Activated CD8-positive, alpha-beta T cell treated with anti-CD3 and anti-CD28 coated beads for 36 hours (primary cell): ENCODE results near the gene TRIO. TPM values are rescaled to one million over a fixed set of nuclear protein-coding genes. Genes with fewer than 3 reads are reported as not detected.
A peak's percentile ranks its signal among the peaks of the same experiment; 100 is the strongest.

Source experiments
- ATAC-seq: fragments of 200-7000 bp; cut with Tn5 transposase; one replicate; pipeline ENCODE4 v1.10.0; 2021; ENCODE audit warnings: mild to moderate bottlenecking, moderate library complexity
- CTCF ChIA-PET: fragments of 350-600 bp; sonication (Branson Sonifier 250); formaldehyde crosslinking; loops from one replicate; lab custom pipeline; 2021; ENCODE audit warnings: antibody characterized with exemption; lab: Charles Lee
- POLR2A ChIA-PET: fragments of 350-600 bp; sonication (Branson Sonifier 250); formaldehyde crosslinking; loops from one replicate; lab custom pipeline; 2021; ENCODE audit warnings: antibody characterized with exemption; lab: Charles Lee
- DNase-seq: peaks from one replicate; pipeline ENCODE4 v3.0.0-alpha.2; 2020
- H3K27ac Mint-ChIP-seq: one replicate; pipeline ENCODE4 v1.8.0; 2021; ENCODE audit warnings: mild to moderate bottlenecking, mixed read lengths
- H3K27me3 Mint-ChIP-seq: one replicate; pipeline ENCODE4 v1.8.0; 2021; ENCODE audit warnings: mixed read lengths
- H3K36me3 Mint-ChIP-seq: one replicate; pipeline ENCODE4 v1.8.0; 2021; ENCODE audit warnings: low read depth, mixed read lengths
- H3K4me1 Mint-ChIP-seq: one replicate; pipeline ENCODE4 v1.8.0; 2021; ENCODE audit warnings: low read depth, mixed read lengths
- H3K4me3 Mint-ChIP-seq: one replicate; pipeline ENCODE4 v1.8.0; 2021; ENCODE audit warnings: mild to moderate bottlenecking, moderate library complexity, mixed read lengths
- H3K9me3 Mint-ChIP-seq: one replicate; pipeline ENCODE4 v1.8.0; 2021; ENCODE audit warnings: mixed read lengths
- CTCF ChIP-seq: fragments of 200-600 bp; IDR thresholded peaks from one replicate; pipeline ENCODE4 v1.8.0; 2022; ENCODE audit warnings: antibody characterized with exemption, mild to moderate bottlenecking
- intact Hi-C: fragments of 100-400 bp; cut with micrococcal nuclease; formaldehyde crosslinking; loops from one replicate; pipeline ENCODE4 v1.10.0; 2022
- total RNA-seq, 2 experiments: library from RNA; stranded (reverse); gene quantifications; one replicate each; pipeline ENCODE4 v1.2.3, GENCODE V29; 2021

TRIO gene
- total RNA-seq, 2 experiments from 2014 or later = 11.4 to 11.5 TPM

DNA sequence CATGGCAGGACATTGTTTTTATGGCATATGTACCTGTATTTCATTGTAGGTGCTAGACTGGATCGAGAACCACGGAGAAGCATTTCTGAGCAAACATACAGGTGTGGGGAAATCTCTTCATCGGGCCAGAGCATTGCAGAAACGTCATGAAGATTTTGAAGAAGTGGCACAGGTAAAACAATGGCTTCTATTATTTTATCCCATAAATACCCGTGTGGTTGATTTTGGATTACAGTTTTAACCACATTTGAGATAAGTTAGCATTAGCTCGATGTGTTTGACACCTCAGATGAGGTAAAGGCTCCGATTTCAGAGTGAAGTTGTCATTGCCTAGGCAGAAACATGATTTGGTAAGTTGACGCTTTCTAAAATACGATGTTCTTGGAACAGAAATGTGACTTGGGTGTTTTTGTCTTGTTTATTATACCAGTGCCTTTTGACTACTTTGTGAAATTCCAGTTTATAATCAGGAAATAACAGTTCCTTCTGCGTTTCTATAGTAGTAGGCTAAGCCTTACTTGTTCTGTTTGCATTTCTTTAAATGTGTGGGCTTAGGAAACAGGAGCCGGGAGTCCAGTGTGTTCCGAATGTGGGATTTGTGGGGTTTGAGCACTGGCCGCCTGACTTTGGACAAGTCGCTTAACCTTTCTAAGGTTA is 187.7 kb downstream of the TRIO start:
- ATAC-seq (no peak), DNase-seq (no peak)
- intact Hi-C loops = no loop called here
- no peak overlapping the region for H3K27ac Mint-ChIP-seq
- no peaks in the 10 kb centered on the region for H3K27me3 Mint-ChIP-seq
- H3K9me3 Mint-ChIP-seq = no peaks in the 10 kb centered on the region
- POLR2A ChIA-PET = no interaction called here
- no peak overlapping the region for H3K4me3 Mint-ChIP-seq
- peaks cover 15% of the 10 kb centered on the region for H3K4me1 Mint-ChIP-seq
- CTCF ChIA-PET = no interaction called here
- TF ChIP-seq CTCF = no peak
- no peaks in the 10 kb centered on the region for H3K36me3 Mint-ChIP-seq

DNA sequence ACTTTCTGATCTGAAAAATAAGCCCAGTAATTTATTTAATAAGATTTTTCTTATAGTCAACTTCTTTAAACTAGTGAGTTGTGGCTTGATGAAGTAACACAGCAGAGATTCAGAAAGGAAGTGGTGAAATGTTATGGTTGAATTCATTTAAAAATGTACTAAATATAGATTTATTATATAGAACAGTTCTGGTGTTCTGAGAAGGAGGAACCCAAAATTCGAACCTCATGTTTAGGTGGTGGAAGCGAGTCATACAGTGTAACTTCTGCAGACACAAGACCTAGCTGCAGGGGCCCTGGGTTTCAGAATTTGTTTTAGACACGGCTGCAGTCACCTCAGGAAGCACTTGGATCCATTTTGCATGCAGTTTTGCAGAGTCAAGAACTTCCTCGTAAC is 188.2 kb downstream of the TRIO start:
- Mint-ChIP-seq H3K4me3 (no peak overlapping the region), H3K4me1 (peaks cover 15% of the 10 kb centered on the region), H3K9me3 (no peaks in the 10 kb centered on the region), H3K27me3 (no peaks in the 10 kb centered on the region), H3K27ac (no peak overlapping the region), H3K36me3 (no peaks in the 10 kb centered on the region)
- peak; percentile 37 for DNase-seq
- POLR2A ChIA-PET = no interaction called here
- no peak for TF ChIP-seq CTCF
- ATAC-seq = peak; percentile 92
- intact Hi-C loops = no loop called here
- CTCF ChIA-PET = no interaction called here

GRCh38 chr5:14332038-14332631 is 189.0 kb downstream of the TRIO start:
- Mint-ChIP-seq H3K27ac (no peak overlapping the region), H3K4me3 (no peak overlapping the region), H3K4me1 (peaks cover 15% of the 10 kb centered on the region), H3K27me3 (no peaks in the 10 kb centered on the region), H3K9me3 (no peaks in the 10 kb centered on the region), H3K36me3 (no peaks in the 10 kb centered on the region)
- ATAC-seq = no peak
- DNase-seq = no peak
- TF ChIP-seq CTCF = no peak
- POLR2A ChIA-PET = no interaction called here
- CTCF ChIA-PET = no interaction called here
- intact Hi-C loops = no loop called here

DNA sequence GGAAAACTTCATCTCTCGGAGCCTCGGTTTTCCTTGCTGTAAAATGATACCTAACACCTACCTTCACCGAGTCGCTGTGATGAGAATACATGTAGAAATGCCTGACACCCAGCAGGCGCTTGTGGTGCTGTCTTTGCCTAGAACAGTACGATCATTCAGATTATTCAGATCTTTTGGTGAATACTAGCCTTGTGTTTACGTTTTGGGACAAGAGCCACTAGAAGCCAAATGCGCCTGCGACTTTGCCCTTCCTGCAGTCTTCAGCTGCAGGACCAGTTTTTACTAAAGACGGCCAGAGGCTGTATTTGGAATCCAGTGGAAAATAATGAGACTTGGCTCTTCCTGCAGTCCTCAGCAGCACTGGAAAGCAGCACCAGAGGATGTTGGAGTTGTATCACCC is 189.6 kb downstream of the TRIO start:
- POLR2A ChIA-PET = no interaction called here
- H3K9me3 Mint-ChIP-seq = no peaks in the 10 kb centered on the region
- no peak for TF ChIP-seq CTCF
- intact Hi-C loops = no loop called here
- CTCF ChIA-PET = no interaction called here
- peaks cover 15% of the 10 kb centered on the region for H3K4me1 Mint-ChIP-seq
- H3K27me3 Mint-ChIP-seq = no peaks in the 10 kb centered on the region
- H3K27ac Mint-ChIP-seq = no peak overlapping the region
- no peak overlapping the region for H3K4me3 Mint-ChIP-seq
- DNase-seq (no peak), ATAC-seq (no peak)
- no peaks in the 10 kb centered on the region for H3K36me3 Mint-ChIP-seq

GRCh38 chr5:14337593-14337992 is 194.5 kb downstream of the TRIO start:
- no peak for DNase-seq
- ChIA-PET POLR2A (no interaction called here), CTCF (interaction anchor here (1.0 to 4.6 kb wide), 2 partner anchors 14 to 310 kb away, joined by 5 to 17 read pairs; no protein-coding TSS in a partner anchor)
- Mint-ChIP-seq H3K9me3 (no peaks in the 10 kb centered on the region), H3K4me1 (peaks cover 2% of the 10 kb centered on the region), H3K27me3 (no peaks in the 10 kb centered on the region), H3K27ac (no peak overlapping the region), H3K4me3 (no peak overlapping the region), H3K36me3 (no peaks in the 10 kb centered on the region)
- TF ChIP-seq CTCF = no peak
- ATAC-seq = no peak
- intact Hi-C loops = no loop called here
